Hematopoietic multipotent progenitor cell treated with erythropoietin and hydrocortisone succinate and interleukin-3 and kit ligand, for 4 days (in vitro differentiated cells): Measurements from ENCODE around the gene TNS1.
"Not testable (repeated sequence)": the region's sequence is repeated elsewhere in the genome, so short reads cannot be mapped to it uniquely, and the experiment has no call there.

Experiments
- DNase-seq: peaks from one replicate; pipeline ENCODE4 v3.0.0-alpha.2; 2015

TNS1 gene

GRCh38 chr2:218002845-218003180, at the start of gene TNS1:
TSS of gene TNS1 (minus strand) at chr2:218002995. CDS start at chr2:218002872, 123 bp downstream.
- DNase-seq, result no peak

GRCh38 chr2:218051903-218052302, 49.1 kb upstream of the TNS1 start:
- no peak for DNase-seq

DNA sequence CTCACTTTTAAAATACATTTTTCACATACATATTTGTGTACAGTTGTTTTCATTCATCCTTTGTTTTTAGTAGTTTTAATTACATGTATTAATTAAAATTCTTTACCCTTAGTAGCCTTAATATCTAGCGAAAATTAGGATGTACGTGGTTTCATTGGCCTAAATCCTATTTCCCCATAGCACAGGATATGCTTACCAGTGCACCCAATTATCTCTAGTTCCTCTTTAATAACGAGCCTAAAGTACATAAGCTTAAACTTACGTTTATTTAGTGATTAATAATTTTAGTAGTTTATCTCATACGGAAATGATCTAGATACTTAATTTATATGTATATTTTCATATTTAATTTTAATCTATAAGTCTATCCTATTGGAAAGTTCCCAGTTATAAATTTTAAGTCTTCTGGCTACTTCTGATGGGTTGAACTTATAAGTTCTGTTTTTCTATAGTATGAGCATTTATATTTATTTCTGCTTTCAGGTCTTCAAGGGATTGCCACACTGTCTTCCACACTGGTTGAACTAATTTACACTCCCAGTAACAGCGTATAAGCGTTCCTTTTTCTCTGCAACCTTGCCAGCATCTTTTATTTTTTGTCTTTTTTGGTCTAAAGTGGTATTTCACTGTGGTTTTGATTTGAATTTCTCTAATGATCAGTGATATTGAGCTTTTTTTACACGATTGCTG, 44.9 kb upstream of the TNS1 start:
- DNase-seq, result peak; percentile 49

- DNase-seq, result peak; percentile 25
Observed at GRCh38 chr2:218046238-218046637, 43.4 kb upstream of the TNS1 start.

- not testable (repeated sequence) for DNase-seq
Observed at GRCh38 chr2:218044599-218044998, 41.8 kb upstream of the TNS1 start.

DNA sequence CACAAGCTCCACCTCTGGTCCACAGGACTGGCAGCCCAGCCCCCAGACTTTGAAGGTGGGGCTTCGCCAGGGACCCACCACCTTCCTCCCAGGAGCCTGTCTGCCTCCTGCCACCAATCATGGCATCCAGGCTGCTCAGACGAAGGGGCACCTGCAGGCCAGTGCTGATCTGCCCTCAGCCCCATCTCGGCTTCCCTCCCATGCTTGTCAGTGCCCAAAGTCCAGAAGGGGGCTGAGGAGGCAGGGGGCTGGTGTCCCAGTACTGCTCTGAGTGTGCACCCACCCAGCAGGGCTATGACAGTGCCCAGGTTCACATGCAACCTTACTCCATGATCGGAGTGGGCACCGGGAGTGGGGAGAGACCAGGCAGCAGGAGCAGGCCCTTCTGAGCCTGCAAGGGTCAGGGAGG, 40.9 kb upstream of the TNS1 start:
- no peak for DNase-seq

DNA sequence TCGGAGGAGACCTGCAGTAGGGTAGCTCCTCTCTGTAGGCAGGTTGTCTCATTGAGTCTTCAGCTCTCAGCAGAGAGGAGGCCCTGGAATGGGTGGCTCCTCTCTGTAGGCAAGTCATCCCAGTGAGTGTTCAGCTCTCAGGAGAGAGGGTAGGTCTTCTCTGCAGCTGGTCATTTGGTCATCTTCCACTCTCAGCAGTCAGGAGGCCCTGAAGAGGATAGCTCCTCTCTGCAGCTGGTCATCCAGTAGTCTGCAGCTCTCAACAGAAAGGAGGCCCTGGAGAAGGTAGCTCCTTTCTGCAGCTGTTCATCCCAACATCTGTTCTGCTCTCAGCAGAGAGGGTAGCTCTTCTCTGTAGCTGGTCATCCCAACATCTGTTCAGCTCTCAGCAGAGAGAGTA, 40.3 kb upstream of the TNS1 start:
- no peak for DNase-seq

DNA sequence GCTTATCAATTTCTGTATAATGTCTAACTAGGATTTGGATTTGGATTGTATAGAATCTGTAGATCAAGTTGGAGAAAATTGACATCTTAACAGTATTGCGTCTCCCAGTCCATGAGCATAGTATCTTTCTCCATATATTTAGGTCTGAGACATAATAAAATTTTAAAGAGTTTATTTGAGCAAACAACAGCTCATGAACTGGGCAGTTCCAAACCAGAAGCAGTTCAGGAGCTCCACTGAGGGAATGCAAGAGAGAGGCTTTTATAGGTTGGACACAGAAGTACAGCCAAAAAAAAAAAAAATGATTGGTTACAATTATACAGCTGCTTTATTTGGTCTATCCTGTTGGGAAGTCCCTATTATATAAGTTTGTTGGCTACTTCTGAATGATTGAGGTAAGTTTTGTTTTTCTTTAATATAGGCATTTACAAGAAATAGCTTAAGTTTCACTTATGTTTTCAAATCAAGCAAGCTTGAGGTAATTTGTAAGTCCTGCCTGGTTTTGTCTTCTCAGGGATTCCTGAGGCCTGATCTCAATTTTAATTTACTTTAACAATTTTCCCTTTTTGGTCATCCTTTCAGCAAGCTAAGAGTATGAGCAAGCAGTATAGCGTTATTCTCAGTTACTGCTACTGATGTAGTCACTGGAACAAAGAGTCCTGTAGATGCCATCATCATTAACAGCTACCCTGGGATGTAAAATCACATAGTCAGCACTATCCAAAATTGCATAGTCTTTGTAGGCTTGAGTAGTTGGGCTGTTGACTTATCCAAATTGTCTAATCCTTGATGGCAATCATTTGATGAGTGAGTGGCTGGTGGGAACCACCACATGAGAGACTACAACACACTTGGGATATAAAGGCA, 38.7 kb upstream of the TNS1 start:
- no peak for DNase-seq

DNA sequence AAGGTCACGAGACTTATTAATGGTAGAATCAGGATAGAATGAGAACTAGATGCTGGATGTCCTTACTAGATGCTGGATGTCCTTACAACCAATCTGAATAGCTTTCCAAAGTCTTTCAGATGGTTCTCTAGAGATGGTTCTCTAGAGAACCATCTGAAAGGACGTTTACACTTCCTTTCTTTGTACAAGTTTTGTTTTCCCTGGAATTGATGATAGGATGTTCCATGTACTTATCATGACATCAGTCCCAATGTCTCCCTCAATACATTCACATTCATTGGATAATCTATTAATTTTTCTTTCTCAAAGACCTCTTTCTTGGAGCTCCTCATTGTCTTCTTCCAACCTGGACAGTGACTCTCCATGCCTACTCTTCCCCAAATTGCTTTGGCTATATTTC, 38.1 kb upstream of the TNS1 start:
- no peak for DNase-seq

- DNase-seq, result no peak
Observed at GRCh38 chr2:218039171-218039570, 36.4 kb upstream of the TNS1 start.

- peak; percentile 48 for DNase-seq
Observed at GRCh38 chr2:218036371-218036770, 33.6 kb upstream of the TNS1 start.

GRCh38 chr2:218035463-218036100, 32.8 kb upstream of the TNS1 start:
- no peak for DNase-seq

DNA sequence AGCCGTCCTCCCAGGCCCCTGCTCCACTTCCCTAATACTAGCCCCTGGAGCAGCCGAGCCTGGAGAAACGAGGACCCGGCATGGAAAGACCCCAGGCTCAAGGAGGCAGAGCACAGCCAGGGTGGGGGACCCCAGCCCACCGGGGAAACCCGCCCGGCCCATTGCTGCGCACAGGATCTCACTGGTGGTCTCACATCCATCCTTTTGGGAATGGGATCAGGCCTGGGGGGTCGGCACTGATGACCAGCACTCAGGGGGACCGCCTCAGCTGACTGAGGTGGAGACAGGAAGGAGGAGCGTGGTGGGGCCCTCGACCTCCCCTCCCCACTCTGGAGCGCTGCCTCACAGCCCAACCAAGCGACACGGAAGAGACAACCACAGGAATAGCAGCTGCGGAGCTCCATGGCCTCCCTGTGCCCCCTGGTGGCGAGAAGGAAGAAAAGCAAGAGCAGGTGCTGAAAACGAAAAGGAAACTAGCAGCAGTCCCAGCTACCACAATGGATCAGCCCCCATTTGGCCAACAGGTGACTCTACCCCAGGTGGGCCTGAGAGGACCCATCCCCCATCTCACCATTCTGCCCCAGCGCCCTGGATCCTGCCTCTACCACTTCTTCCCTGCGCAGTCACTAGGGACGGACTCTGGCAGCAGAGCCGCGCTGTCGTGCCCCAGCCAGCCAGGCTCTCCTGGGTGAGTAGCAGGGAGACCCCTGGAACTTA, 31.9 kb upstream of the TNS1 start:
- peak; percentile 84 for DNase-seq

DNA sequence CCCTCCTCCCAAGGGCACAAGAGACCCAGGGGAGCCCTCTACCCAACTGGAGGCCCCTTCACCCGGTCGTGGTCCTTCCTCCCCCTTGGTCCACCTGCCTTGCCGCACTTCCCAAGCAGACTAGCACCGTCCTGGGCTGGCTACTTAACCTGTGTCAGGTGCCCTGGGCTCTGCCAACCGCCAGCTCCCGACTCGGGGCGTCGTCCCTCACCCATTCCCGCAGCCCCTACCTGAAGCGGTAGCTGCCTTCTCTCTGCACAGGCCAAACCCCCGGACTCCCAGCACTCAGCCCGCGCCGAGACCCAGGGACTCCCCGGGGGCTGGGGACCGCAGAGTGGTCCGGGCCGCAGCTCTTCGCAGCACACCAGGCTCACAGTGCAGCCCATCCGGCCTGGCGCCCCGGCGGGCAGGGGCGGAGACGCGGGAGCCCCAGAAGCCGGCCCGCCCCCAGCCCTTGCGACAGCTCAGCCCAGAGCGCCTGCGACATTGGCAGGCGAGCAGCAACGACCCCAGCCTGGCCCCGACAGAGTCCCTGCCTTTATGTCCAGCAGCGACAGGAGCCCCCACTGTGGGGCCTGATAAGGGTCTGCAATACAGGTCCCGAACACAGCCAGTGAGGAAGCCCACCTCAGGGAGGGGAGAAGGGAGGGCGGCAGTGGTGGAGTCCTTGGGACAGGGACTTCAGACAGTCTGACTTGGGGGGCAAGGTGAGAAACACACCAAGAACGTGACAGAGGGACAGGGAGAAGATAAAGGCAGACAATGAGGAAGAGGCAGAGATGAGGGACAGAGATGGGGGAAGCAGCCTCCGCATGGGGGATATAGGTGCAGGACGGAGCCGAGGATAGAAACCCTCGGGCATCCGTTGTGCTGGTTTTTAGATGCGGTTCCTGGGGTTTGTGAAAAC, 31.0 kb upstream of the TNS1 start:
- peak; percentile 55 for DNase-seq

DNA sequence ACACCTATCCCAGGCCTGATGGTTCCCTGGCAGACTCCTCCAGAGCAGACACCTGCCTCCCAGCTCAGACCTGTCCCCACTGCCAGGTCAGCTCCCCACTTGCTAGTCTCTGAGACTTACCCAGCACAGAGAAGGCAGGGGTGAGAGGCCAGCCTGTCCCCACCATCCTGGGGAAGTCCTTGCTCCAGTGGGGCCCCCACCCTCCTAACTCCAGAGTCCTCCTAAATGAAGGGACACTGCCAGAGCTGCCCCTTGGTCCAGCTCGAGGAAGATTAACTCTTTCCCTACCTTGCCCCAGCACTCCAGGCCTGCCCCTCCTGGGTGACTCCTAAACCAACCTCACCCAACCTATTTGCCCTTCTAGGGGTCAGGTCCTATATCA, 30.4 kb upstream of the TNS1 start:
- no peak for DNase-seq

DNA sequence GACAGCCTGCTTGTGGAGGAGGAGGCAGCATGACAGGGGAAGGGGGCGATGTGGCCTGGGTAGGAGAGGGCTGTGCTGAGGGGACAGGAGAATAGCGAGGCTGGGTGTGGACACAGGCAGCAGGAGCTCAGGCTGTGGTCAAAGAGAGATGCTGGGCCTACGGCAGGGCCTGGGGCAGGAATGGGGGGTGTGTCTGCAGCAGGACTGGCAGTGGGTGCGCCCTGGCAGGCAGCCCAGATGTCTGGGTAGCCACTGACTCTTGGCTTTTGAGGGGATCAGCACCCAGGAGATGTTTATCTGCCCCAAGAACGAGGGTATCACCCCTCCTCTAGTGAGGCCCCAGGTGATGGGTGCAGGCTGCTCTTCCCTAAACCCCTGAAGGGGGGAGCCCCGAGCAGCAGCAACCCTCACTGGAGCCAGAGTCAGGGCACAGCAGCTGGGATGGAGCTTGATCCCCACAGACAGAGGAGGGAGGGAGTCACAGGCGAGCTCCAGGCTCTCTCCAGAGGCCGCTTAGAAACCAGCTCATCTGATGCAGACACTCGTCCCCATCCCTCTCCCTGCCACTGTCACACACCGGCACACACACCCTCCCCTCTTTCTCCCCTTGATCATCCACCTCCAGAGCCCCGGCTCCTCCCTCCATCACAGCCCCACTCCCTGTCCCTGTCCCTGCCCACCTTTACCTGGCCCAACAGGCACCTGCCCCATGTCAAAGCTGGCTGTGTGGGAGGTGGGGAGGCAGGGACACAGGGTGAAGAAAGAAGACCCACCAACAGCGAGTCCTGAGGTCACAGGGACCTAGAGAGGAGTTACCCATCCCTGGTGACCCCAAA, 29.8 kb upstream of the TNS1 start:
- DNase-seq, result peak; percentile 53

- DNase-seq, result no peak
Observed at GRCh38 chr2:218031771-218032257, 29.0 kb upstream of the TNS1 start.

DNA sequence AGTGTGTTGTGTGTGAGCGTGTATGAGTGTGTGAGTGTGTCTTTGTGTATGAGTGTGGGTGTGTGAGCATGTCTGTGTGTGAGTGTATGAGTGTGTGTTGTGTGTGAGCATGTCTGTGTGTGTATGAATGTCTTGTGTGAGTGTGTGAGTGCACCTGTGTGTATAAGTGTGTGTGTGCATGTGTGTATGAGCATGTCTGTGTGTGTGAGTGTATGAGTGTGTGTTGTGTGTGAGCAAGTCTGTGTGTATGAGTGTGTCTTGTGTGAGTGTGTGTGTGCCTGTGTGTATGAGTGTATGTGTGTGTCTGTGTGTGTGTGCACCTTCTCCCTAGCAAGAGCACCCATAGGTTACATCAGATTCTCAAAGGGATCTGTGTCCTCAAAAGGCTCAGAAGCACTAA, 28.5 kb upstream of the TNS1 start:
- DNase-seq, result no peak

DNA sequence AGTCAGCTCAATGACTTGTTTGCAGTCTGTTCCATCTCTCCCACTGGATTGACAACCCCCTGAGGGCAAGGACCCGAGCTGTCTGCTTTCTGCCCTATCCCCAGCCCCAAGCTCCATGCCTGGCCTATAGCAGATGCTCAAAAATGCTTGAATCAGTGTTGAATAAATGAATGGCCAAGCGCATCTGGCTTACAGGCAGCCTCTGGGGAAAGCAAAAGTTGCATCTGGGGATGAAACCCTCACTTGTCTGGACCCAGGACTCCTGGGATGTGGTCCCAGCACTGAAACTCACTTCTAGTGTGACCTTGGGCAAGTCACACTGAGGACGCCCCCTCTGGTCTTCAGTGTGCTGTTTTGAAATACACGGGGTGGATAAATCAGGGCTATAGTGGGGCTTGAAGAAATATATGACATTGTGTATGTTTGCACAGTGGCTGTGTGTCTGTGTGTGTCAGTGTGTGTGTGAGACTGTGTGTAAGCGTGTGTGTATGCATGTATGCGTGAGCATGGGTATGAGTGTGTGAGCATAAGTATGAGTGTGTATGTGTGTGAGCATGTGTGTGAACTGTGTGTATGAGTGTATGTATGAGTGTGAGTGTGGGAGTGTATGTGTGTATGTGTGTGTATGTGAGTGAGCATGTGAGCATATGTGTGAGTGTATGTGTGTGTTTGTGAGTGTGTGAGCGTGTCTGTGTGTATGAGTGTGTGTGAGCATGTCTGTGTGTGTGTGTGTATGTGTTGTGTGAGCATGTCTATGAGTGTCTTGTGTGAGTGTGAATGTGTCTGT, 27.8 kb upstream of the TNS1 start:
- DNase-seq, result no peak
